ENCODE data around the gene ABHD15.

ABHD15 gene

GRCh38 chr17:29555840-29556239 lies 11.0 kb downstream of the ABHD15 start:
- H3K4me1 Mint-ChIP-seq (ENCODE audit: low read depth), result peaks cover 4% of the 10 kb centered on the region
- H3K27ac Mint-ChIP-seq, result no peak overlapping the region
- H3K27me3 Mint-ChIP-seq, result no peaks in the 10 kb centered on the region
- no peaks in the 10 kb centered on the region for H3K9me3 Mint-ChIP-seq (ENCODE audit: low read depth)
- no peaks in the 10 kb centered on the region for H3K36me3 Mint-ChIP-seq
- no peak overlapping the region for H3K4me3 Mint-ChIP-seq

DNA sequence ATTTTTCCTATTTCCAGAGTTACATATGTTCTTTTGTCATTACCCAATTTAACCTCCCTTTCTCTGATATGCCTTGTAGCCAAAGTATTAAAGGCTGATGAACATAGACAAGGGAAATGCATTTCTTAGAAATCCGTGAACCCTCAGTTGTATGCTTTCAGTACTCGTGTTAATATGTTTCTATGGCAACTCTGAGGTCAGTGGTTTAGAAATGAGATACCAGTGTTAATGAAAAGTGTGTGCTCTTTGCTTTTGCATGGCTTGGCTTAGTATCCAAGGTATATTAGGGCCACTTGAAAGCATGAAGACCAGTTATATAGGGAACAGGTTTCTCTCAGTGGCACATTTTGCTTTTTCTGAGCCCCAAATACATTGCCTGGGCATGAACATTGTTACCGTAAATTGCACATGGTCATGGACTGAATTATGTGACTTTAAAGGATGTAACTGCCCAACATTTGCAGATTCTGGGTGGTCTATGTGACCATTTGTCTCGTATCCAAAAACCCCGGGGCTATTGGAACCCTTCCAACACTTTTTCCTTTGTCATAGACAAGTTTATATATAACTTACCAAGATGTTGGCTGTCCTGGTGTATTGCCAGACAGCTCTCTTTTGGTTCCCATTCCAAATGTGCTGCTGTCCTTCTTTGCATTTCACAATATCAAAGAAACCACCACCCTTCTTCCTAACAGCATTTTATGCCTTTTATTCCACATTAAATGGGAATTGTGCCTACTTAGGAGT lies 17.5 kb downstream of the ABHD15 start:
- H3K36me3 Mint-ChIP-seq, result peaks cover 2% of the 10 kb centered on the region
- no peaks in the 10 kb centered on the region for H3K27me3 Mint-ChIP-seq
- no peaks in the 10 kb centered on the region for H3K9me3 Mint-ChIP-seq (ENCODE audit: low read depth)
- H3K4me1 Mint-ChIP-seq (ENCODE audit: low read depth), result peaks cover 1% of the 10 kb centered on the region
- no peak overlapping the region for H3K27ac Mint-ChIP-seq
- no peak overlapping the region for H3K4me3 Mint-ChIP-seq

- Mint-ChIP-seq H3K36me3 (peaks cover 4% of the 10 kb centered on the region), H3K9me3 (ENCODE audit: low read depth) (no peaks in the 10 kb centered on the region), H3K27me3 (no peaks in the 10 kb centered on the region), H3K4me3 (no peak overlapping the region), H3K27ac (no peak overlapping the region), H3K4me1 (ENCODE audit: low read depth) (peaks cover 1% of the 10 kb centered on the region)
Measured at GRCh38 chr17:29546830-29547229, 20.0 kb downstream of the ABHD15 start.

DNA sequence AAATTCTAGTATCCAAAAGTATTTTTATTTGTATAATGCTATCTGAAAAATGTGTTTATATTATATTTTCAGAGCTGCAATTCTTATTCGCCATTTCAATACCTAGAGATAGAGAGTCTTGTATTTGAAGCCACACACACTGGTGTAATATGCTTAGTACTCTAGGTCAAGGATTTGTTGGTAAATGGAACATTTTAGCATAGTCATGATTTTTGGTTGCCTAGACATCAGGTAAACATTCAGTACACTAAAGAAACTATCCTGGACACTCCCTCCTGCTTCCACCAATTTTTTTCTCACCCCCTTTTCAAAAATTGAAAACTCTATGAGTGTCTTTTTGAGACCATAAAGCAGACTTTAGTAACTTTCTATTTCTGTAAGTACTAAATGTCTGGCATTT lies 20.8 kb downstream of the ABHD15 start:
- Mint-ChIP-seq H3K36me3 (peaks cover 4% of the 10 kb centered on the region), H3K4me3 (no peak overlapping the region), H3K27ac (no peak overlapping the region), H3K9me3 (ENCODE audit: low read depth) (no peaks in the 10 kb centered on the region), H3K27me3 (no peaks in the 10 kb centered on the region), H3K4me1 (ENCODE audit: low read depth) (peaks cover 1% of the 10 kb centered on the region)

DNA sequence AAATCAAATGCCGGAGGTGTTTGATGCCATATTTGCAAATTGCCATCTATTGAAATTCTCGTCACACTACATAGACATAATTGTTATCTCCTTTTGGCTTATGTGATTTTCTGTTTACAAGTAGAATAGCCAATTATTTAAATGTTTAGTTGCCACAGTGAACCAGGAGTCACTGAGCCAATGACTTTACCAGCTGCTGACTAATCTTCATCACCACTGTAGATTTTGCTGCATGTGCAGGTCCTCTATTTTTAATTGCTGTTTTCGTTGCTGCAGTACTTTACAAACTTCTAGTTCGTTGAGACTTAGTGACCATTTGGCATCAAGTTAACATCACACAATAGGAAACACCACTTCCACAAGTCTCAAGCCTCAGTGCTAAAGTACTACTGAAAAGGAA lies 22.8 kb downstream of the ABHD15 start:
- Mint-ChIP-seq H3K4me3 (no peak overlapping the region), H3K36me3 (peaks cover 6% of the 10 kb centered on the region), H3K27ac (no peak overlapping the region), H3K9me3 (ENCODE audit: low read depth) (no peaks in the 10 kb centered on the region), H3K4me1 (ENCODE audit: low read depth) (peaks cover 1% of the 10 kb centered on the region), H3K27me3 (no peaks in the 10 kb centered on the region)

DNA sequence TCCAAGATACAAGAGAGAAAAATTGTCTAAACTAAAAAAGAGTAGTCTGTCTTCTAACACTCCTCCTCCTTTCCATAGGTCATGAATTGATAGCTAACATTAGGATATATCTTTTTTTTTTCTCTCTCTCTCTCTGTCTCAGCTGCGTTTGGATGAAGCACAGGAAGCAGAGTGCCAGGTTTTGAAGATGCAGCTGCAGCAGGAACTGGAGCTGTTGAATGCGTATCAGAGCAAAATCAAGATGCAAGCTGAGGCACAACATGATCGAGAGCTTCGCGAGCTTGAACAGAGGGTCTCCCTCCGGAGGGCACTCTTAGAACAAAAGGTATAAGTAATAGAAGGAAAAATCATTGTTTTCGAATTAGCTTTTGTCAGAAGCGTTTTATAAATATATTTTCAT lies 32.9 kb downstream of the ABHD15 start:
- no peak overlapping the region for H3K27ac Mint-ChIP-seq
- no peak overlapping the region for H3K4me3 Mint-ChIP-seq

DNA sequence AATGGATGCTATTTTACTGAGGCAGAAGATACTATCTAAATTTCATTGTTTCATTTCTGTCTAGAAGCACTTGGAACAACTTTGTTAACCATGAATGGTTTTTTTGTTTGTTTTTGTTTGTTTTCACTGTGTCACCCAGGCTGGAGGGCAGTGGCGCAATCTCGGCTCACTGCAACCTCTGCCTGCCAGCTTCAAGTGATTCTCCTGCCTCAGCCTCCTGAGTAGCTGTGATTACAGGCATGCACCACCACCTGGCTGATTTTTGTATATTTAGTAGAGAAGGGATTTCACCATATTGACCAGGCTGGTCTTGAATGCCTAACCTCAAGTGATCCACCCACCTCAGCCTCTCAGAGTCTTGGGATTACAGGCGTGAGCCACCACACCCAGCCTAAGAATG lies 40.5 kb downstream of the ABHD15 start:
- H3K4me3 Mint-ChIP-seq, result no peak overlapping the region
- peaks cover 3% of the 10 kb centered on the region for H3K36me3 Mint-ChIP-seq
- no peaks in the 10 kb centered on the region for H3K27me3 Mint-ChIP-seq
- H3K4me1 Mint-ChIP-seq (ENCODE audit: low read depth), result no peaks in the 10 kb centered on the region
- H3K27ac Mint-ChIP-seq, result no peak overlapping the region
- no peaks in the 10 kb centered on the region for H3K9me3 Mint-ChIP-seq (ENCODE audit: low read depth)

More for the DNA sequence above, 32.9 kb downstream of the ABHD15 start:
- Mint-ChIP-seq H3K36me3 (peaks cover 6% of the 10 kb centered on the region), H3K4me1 (ENCODE audit: low read depth) (no peaks in the 10 kb centered on the region), H3K27me3 (no peaks in the 10 kb centered on the region), H3K9me3 (ENCODE audit: low read depth) (no peaks in the 10 kb centered on the region)

GRCh38 chr17:29524692-29525091 lies 42.1 kb downstream of the ABHD15 start:
- Mint-ChIP-seq H3K4me3 (no peak overlapping the region), H3K27me3 (no peaks in the 10 kb centered on the region), H3K9me3 (ENCODE audit: low read depth) (no peaks in the 10 kb centered on the region), H3K27ac (no peak overlapping the region), H3K36me3 (peaks cover 3% of the 10 kb centered on the region), H3K4me1 (ENCODE audit: low read depth) (no peaks in the 10 kb centered on the region)

- Mint-ChIP-seq H3K36me3 (peaks cover 6% of the 10 kb centered on the region), H3K4me1 (ENCODE audit: low read depth) (no peaks in the 10 kb centered on the region), H3K9me3 (ENCODE audit: low read depth) (no peaks in the 10 kb centered on the region), H3K4me3 (no peak overlapping the region), H3K27ac (no peak overlapping the region), H3K27me3 (no peaks in the 10 kb centered on the region)
Measured at GRCh38 chr17:29518359-29518758, 48.5 kb downstream of the ABHD15 start.

DNA sequence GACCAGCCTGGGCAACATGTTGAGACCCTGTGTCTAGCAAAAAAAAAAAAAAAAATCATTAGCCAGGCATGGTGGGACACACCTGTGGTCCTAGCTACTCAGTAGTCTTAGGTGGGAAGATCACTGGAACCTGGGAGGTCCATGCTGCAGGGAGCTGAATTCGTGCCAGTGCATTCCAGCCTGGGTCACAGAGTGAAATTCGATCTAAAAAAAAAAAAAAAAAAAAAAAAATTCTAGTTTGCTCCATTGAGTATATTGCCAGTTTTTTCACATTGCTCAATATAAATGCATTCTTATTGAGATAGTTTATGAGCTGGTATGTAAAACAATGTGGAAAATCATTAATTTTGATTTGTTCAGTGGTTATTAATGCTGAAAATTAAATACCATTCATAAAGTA lies 52.0 kb downstream of the ABHD15 start:
- Mint-ChIP-seq H3K27me3 (no peaks in the 10 kb centered on the region), H3K9me3 (ENCODE audit: low read depth) (no peaks in the 10 kb centered on the region), H3K27ac (no peak overlapping the region), H3K36me3 (peaks cover 3% of the 10 kb centered on the region), H3K4me3 (no peak overlapping the region), H3K4me1 (ENCODE audit: low read depth) (no peaks in the 10 kb centered on the region)

DNA sequence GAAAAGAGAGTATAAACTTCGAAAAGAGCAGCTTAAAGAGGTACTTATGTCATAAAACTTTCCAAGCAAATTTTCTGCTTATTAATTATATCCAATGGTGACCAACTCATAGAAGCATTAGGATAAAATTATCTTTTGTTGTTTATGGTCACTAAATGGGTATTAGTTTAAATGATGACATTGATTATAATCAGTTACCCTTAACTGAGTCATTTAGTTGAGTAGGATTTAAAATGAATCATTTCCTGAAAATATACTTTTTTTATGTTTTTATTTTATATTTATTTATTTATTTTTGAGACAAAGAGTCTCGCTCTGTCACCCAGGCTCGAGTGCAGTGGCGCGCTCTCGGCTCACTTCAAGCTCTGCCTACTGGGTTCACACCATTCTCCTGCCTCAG lies 55.9 kb downstream of the ABHD15 start:
- H3K4me3 Mint-ChIP-seq, result no peak overlapping the region
- H3K27ac Mint-ChIP-seq, result no peak overlapping the region
- H3K36me3 Mint-ChIP-seq, result peaks cover 3% of the 10 kb centered on the region
- H3K27me3 Mint-ChIP-seq, result no peaks in the 10 kb centered on the region
- no peaks in the 10 kb centered on the region for H3K9me3 Mint-ChIP-seq (ENCODE audit: low read depth)
- no peaks in the 10 kb centered on the region for H3K4me1 Mint-ChIP-seq (ENCODE audit: low read depth)
